Glutamatergic neuron (in vitro differentiated cells): Measurements from ENCODE around the gene ANOS1. TPM values are rescaled to one million over a fixed set of nuclear protein-coding genes. Genes with fewer than 3 reads are reported as not detected.

ENCODE experiments used
- DNase-seq: peaks from one replicate; pipeline ENCODE4 v3.0.0; 2022
- H3K27ac Mint-ChIP-seq: one replicate; pipeline ENCODE4 v1.8.0; 2020; ENCODE audit warnings: mild to moderate bottlenecking, mixed read lengths, inconsistent platforms; ENCODE audit not compliant: unreplicated experiment
- H3K27me3 Mint-ChIP-seq: one replicate; pipeline ENCODE4 v1.8.0; 2020; ENCODE audit warnings: mild to moderate bottlenecking, moderate library complexity, mixed read lengths, inconsistent platforms; ENCODE audit not compliant: unreplicated experiment
- H3K36me3 Mint-ChIP-seq: one replicate; pipeline ENCODE4 v1.8.0; 2020; ENCODE audit warnings: mild to moderate bottlenecking, mixed read lengths, inconsistent platforms; ENCODE audit not compliant: unreplicated experiment
- H3K4me1 Mint-ChIP-seq: one replicate; pipeline ENCODE4 v1.8.0; 2020; ENCODE audit warnings: mild to moderate bottlenecking, low read depth, mixed read lengths, inconsistent platforms; ENCODE audit not compliant: unreplicated experiment
- H3K4me3 Mint-ChIP-seq: one replicate; pipeline ENCODE4 v1.8.0; 2020; ENCODE audit warnings: mild to moderate bottlenecking, mixed read lengths, inconsistent platforms; ENCODE audit not compliant: unreplicated experiment
- H3K9me3 Mint-ChIP-seq: one replicate; pipeline ENCODE4 v1.8.0; 2020; ENCODE audit warnings: mild to moderate bottlenecking, moderate library complexity, mixed read lengths, inconsistent platforms; ENCODE audit not compliant: unreplicated experiment
- total RNA-seq: library from RNA; stranded (reverse); fragmentation: NEBNext Ultra II Directional; extraction: Animal tissue kit (Norgen Biotek cat#: 25700); gene quantifications from one replicate; pipeline ENCODE4 v1.2.1, GENCODE V29; 2021; ENCODE audit not compliant: unreplicated experiment
- TF ChIP-seq, protein P1 (sequence below): fragments of 200-600 bp; sonication (generic); IDR thresholded peaks from one replicate; pipeline ENCODE4 v1.5.0; 2021; ENCODE audit not compliant: partially characterized antibody, unreplicated experiment

The ANOS1 gene
- total RNA-seq, 1 donor from 2014 or later: 1.0 TPM

DNA sequence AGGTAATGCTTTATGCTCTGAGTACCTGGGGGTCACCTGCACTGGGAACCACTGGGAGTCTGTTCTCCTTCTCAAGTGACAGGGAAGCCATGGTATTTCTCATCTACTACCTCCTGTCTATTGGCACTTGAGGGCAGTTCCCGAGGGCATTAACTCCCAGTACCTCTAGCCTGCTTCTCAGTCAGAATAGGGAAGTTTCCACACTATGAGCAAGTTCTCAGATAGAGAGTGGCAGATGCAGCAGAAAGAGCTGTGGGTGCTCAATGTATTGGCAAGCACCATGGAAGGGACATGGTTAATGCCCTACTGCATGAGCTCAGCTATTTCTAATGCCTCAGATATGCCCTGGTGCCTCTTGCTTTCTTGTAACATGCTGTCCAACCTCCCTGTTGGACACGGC, 74.1 kb downstream of the ANOS1 start:
- no peak for DNase-seq
- peaks cover 2% of the 10 kb centered on the region for H3K4me1 Mint-ChIP-seq
- H3K9me3 Mint-ChIP-seq: no peaks in the 10 kb centered on the region
- no peak overlapping the region for H3K4me3 Mint-ChIP-seq
- H3K36me3 Mint-ChIP-seq: no peaks in the 10 kb centered on the region
- H3K27ac Mint-ChIP-seq: no peak overlapping the region
- TF ChIP-seq, protein P1, sequence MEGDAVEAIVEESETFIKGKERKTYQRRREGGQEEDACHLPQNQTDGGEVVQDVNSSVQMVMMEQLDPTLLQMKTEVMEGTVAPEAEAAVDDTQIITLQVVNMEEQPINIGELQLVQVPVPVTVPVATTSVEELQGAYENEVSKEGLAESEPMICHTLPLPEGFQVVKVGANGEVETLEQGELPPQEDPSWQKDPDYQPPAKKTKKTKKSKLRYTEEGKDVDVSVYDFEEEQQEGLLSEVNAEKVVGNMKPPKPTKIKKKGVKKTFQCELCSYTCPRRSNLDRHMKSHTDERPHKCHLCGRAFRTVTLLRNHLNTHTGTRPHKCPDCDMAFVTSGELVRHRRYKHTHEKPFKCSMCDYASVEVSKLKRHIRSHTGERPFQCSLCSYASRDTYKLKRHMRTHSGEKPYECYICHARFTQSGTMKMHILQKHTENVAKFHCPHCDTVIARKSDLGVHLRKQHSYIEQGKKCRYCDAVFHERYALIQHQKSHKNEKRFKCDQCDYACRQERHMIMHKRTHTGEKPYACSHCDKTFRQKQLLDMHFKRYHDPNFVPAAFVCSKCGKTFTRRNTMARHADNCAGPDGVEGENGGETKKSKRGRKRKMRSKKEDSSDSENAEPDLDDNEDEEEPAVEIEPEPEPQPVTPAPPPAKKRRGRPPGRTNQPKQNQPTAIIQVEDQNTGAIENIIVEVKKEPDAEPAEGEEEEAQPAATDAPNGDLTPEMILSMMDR: no peak
- peaks cover 2% of the 10 kb centered on the region for H3K27me3 Mint-ChIP-seq

DNA sequence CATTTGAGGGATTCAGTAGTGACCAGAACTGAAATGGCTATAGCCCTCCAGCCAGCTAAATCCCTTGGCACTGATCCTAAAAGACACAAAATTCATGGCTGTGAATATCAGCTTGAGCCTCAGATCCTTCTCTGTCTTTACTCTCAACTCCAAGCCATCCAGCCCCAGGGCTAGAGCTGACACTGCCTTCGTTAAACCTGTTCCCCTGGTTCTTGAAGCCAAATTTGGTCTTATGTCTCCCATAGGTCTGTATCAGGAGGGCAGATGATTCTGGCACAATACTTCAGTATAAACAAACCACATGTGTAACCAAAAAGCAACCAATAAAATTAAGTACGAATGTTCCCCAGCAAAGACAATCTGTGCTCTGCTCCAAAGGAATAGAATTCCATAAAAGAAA, 78.0 kb downstream of the ANOS1 start:
- no peaks in the 10 kb centered on the region for H3K9me3 Mint-ChIP-seq
- no peak for DNase-seq
- H3K4me3 Mint-ChIP-seq: no peak overlapping the region
- H3K36me3 Mint-ChIP-seq: no peaks in the 10 kb centered on the region
- H3K27me3 Mint-ChIP-seq: peaks cover 2% of the 10 kb centered on the region
- TF ChIP-seq, protein P1: no peak
- H3K27ac Mint-ChIP-seq: no peak overlapping the region
- no peaks in the 10 kb centered on the region for H3K4me1 Mint-ChIP-seq

DNA sequence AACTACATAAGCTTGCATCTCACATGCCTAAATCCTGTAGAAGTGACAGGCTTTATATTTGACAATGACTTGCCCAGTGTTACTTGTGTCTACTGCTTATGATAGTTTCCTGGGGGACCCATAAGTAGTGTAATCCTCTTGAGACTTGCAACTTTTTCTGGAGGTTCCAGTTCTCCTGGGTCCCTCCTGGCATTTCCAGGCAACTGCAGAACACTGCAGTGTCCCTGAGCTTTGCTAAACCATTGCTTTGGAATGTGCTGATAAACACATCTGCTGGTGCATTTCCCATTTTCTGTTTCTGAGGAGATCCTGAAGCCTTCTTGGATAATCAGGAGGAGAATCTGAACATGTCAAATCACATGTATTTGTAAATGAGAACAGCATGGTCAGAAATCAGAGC, 82.0 kb downstream of the ANOS1 start:
- TF ChIP-seq, protein P1: no peak
- peaks cover 2% of the 10 kb centered on the region for H3K27me3 Mint-ChIP-seq
- H3K4me3 Mint-ChIP-seq: no peak overlapping the region
- H3K4me1 Mint-ChIP-seq: no peaks in the 10 kb centered on the region
- no peaks in the 10 kb centered on the region for H3K9me3 Mint-ChIP-seq
- DNase-seq: no peak
- H3K27ac Mint-ChIP-seq: no peak overlapping the region
- no peaks in the 10 kb centered on the region for H3K36me3 Mint-ChIP-seq

DNA sequence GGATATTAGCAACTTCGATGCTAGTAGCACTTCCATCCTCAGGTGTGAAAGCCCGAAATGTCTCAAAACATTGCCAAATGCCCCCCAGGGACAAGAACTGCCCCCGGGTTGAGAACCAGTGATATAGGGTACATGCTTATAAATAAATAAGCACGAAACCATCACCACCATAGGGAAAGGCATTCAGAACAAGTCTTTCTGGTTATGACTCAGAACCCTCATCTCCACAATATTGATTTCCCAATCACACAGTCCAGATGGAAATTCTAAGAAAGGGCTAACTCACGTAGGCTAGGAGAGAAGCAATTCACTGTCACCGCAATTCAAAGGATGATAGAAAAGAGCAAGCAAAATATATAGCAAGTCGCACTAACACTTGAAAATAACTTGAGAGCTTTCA, 84.8 kb downstream of the ANOS1 start:
- Mint-ChIP-seq H3K4me1 (no peaks in the 10 kb centered on the region), H3K4me3 (no peak overlapping the region), H3K9me3 (no peaks in the 10 kb centered on the region), H3K27me3 (no peaks in the 10 kb centered on the region), H3K27ac (no peak overlapping the region), H3K36me3 (no peaks in the 10 kb centered on the region)
- DNase-seq: no peak
- TF ChIP-seq, protein P1: no peak

DNA sequence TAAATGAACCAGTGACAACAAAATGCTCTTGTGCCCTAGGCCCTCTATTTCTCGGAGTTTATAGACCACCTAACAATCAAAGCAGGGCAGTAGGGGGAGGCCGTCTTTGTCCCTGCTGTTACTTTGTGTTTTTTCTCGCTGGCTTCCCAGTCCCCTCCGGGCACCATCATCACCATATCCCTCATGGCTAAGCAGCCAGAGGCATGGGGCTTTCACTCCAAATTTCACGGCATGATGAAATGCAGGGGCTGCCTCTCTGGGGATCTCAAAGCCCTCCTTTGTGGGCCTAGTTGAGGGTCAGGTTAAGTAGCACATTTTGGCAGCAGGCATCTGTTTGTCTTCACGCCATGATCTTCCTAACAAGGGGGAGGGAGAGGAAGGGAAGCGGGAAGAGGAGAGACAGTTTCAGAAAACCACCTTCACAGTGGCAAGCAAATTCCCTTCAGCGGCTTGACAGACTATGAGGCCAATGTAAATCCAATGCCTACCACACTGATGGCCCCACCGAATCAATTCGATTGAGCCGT, 91.9 kb downstream of the ANOS1 start:
- no peaks in the 10 kb centered on the region for H3K27me3 Mint-ChIP-seq
- TF ChIP-seq, protein P1: no peak
- H3K36me3 Mint-ChIP-seq: no peaks in the 10 kb centered on the region
- no peak for DNase-seq
- no peak overlapping the region for H3K4me3 Mint-ChIP-seq
- no peaks in the 10 kb centered on the region for H3K9me3 Mint-ChIP-seq
- no peak overlapping the region for H3K27ac Mint-ChIP-seq
- peaks cover 2% of the 10 kb centered on the region for H3K4me1 Mint-ChIP-seq
